Left renal pelvis (tissue), 4 donors: ENCODE measurements around the gene LPGAT1. TPM values are rescaled to one million over a fixed set of nuclear protein-coding genes. Genes with fewer than 3 reads are reported as not detected.

Source experiments
- DNase-seq, 4 donors: peaks; one replicate each; pipeline ENCODE4 v3.0.0-alpha.2; 2013; ENCODE audit warnings: low read depth in 4 of 4, low spot score in 3 of 4
- polyA plus RNA-seq, 4 donors: library from polyadenylated mRNA; unstranded; fragments of 120-200 nt; gene quantifications; one replicate each; pipeline ENCODE4 v1.2.1, GENCODE V29; 2013; ENCODE audit not compliant: insufficient read length in 4 of 4

LPGAT1 gene
- polyA plus RNA-seq, 4 donors, result 23.5 to 28.9 (median 27.6) TPM

DNA sequence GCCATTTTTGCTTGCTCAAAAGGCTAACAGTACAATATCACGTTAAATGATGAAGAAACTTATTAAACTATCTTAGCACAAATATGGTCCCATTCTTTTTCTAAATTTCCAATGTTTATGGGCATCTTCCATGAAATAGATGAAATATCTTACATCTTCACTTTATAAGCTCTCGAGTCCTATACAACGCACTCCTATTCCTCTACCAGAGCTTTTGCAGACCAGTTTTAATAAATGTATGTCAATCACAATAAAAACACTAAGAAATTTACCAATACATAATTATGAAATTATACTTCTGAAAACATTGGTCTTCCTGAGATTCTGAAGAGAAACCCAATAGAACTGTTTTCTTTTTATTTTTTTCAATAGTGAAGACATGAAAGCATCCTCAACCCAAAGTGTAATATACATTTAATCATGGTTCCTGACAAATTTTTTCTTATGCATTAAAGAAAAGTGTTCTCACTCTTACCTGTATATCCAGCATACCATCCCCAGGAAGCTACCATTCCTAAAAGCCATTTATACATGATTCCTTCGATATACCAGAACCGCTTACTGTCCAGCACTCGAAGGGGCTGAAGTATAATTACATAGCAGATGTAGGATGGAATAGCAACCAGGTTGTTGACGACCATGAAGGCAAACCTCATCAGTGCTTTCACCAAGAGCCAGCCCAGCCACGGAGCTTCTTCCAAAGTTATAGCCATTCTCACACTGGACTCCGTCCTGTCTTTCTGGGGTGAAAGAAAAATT is 1.8 kb downstream of the LPGAT1 start:
- DNase-seq, result no peak

DNA sequence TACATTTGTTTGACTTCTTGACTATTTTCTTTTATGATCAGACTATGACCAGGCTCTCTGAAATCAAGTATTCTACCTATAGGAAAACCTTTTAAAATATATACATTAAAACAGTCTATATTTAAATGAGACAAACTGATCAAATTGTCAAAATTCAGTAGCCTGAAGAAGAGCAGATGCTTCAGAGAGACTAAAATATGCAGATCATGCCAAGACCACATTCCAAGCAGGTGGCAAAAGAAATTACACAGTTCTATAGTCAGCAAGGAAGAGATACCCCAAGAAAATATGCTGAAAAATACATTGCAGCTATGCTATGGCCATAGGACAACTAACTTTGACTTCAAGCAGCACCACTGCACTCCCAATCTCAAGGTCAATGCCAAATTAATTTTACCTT is 3.5 kb downstream of the LPGAT1 start:
- DNase-seq, result no peak

- no peak for DNase-seq
These were observed 4.6 kb downstream of the LPGAT1 start for GRCh38 chr1:211825980-211826379.

GRCh38 chr1:211822677-211823407 is 7.7 kb downstream of the LPGAT1 start:
- no peak for DNase-seq

- DNase-seq, result no peak
These were observed 14.0 kb downstream of the LPGAT1 start for GRCh38 chr1:211816586-211816985.

GRCh38 chr1:211814313-211814712 is 16.2 kb downstream of the LPGAT1 start:
- no peak for DNase-seq

DNA sequence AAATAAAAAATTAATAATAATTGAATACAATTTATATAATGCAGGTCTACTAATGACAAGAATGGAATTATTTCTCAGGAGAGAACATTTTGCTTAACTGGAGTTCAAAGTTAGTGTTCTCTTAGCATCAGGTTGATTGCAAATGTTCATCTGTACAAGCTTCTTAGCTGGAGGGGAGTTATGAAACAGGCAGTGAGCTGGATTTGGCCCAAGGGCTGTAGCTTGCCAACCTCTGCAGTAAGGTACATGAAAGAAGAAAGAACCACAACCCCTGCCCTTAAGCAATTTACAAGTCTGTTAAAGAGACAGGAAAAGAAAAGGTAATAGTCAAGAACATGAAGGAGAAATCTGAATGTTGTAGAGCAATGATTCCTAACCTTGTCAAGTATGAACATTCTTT is 17.0 kb downstream of the LPGAT1 start:
- no peak for DNase-seq

DNA sequence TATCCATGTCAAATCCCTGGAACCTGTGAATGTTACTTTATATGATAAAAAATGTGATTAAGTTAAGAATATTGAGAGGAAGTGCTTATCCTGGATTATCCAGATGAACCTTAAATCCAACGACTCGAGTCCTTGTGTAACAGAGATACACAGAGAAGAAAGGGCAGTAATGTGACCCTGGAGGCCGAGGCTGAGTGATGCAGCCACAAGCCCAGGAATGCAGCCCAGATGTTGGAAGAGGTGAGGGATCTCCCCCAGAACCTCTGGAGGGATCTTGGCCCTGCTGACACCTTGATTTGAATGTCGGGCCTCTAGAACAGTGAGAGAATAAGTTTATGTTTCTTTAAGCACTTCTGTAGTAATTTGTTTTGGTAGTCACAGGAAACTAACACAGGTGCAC is 18.0 kb downstream of the LPGAT1 start:
- no peak for DNase-seq

DNA sequence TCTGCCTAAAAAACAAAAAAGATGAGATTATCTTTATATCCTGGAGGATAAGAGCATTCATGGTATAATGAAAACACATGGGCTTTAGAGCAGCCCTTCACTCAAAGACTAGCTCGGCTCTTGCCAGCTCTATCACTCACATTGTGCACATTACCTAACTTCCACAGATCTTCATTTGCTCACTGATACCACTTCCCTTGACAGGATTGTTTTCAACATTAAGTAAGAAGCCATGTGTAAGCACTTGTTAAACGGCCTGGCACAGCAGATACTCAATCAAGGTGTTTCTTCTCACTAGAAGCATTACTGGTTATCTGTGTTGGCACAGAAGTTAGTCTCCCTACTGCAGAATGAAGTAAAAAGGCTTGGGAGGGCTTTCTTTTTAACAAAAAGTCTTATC is 18.7 kb downstream of the LPGAT1 start:
- no peak for DNase-seq

- no peak for DNase-seq
These were observed 19.4 kb downstream of the LPGAT1 start for GRCh38 chr1:211811126-211811525.

DNA sequence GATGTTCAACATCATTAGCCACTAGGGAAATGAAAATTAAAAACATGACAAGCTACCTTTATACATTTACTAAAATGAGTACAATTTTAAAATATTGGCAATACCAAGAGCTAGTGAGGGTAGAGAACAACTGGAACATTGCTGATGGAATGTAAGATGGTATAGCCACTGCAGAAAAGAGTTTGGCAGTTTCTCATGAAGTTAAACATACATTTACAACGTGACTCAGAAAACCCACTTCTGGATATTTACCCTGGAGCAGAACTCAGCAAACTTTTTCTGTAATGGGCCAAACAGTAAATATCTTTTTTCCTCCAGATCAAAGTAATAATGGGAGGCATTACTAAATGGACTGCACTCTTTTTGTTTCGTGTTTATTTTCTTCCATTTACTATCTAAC is 22.1 kb downstream of the LPGAT1 start:
- no peak for DNase-seq

- no peak for DNase-seq
These were observed 25.6 kb downstream of the LPGAT1 start for GRCh38 chr1:211804915-211805314.

GRCh38 chr1:211800925-211801607 is 29.5 kb downstream of the LPGAT1 start:
- DNase-seq, result no peak

DNA sequence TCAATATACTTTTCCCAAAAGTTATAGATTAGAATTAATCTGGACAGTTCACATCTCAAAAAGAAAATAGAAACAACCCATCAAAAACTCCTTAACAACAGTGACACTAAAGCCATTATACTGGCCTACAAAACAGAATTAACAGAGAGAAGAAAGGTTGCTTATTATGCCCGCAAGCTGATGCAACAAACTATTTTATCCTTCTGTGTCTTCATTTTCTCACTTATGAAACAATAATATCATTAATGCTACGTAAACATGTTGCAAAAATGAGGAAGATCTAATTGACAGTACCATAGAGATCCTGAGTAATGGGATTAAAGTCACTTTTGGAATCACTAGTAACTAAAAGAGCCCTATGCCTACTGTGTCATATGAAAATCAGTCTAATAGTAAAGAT is 32.6 kb downstream of the LPGAT1 start:
- DNase-seq, result no peak

GRCh38 chr1:211791979-211792378 is 38.6 kb downstream of the LPGAT1 start:
- DNase-seq, result no peak

DNA sequence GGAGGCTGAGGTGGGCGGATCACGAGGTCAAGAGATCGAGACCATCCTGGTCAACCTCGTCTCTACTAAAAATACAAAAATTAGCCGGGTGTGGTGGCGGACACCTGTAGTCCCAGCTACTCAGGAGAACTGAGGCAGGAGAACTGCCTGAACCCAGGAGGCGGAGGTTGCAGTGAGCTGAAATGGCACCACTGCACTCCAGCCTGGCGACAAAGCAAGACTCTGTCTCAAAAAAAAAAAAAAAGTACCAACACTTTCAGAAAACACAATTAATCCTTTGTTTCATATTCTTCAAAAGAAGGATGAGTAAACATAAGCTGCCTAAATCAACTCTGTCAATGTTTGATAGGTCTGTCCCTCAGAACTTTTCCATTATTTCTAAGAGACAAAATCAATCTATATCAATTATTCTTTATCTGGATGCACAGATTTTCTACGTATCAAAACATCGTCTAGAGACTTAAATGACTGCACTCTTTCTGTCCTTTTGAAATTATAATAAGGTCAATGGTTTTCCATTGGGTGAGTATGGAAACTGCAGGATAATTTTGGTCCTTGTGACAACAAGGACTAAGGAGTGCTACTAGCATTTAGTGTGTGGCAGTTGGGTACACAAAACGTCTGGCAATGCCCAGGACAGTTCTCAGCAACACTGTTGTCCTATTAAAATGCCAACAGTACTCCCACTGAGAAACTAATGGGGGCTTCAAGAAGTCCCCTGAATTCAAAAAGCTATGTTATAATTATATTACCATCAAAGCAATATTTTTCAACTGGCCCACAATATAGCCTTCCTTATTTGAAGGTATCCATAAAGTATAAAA is 40.7 kb downstream of the LPGAT1 start:
- no peak for DNase-seq

DNA sequence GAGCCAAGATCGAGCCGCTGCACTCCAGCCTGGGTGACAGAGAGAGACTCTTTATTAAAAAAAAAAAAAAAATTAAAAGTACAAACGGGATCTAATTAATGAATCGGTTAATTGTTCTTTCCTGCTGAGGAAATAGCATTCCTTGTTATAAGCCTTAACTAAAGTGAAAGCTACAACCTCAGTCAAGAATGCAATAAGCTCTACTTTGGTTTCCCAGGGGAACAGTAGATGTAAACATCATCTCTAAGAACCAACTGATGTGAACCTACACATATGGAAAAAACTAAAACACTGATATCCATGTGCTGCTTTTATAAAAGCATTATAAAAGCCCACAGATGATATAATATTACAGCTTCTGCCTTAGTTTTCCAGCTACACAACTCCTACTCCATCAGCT is 41.9 kb downstream of the LPGAT1 start:
- DNase-seq, result no peak

DNA sequence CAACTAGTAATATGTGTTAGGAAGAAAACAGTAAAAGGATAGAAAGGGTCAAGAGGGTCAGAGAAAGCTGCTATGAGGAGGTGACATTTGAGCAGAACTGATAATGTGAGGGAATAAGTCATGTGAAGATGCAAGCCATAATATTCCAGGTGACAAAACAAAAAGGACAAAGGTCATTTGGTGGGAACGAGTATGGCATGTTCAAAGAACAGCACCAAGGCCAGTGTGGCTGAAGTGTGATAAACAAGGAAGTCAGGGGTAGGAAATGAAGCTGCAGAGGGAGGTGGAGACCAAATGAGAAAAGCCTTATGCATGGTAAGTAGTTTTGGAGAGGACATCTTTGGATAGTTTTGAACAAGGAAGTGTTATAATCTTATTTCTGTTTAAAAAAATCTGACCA is 46.7 kb downstream of the LPGAT1 start:
- DNase-seq, result no peak

DNA sequence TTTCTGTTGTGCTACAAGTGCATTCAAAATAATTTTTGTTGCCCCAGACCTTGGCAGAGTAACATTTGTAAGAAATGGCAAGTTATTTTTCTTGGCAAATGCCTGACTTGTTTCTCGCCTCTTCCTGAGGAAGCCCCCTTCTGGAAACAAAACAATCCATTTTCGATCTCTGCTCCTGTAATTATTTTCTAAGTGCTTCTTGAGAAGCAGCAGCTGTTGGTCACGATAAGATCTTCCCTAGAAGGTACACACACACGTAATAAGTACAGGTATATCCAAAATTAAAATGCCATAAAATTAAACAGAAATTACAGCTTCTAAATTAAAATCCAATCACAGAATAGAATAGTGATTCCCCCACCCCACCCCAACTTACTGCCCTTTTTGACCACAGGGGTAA is 47.3 kb downstream of the LPGAT1 start:
- no peak for DNase-seq

- no peak for DNase-seq
These were observed 49.3 kb downstream of the LPGAT1 start for GRCh38 chr1:211781260-211781659.

GRCh38 chr1:211775170-211775569 is 55.4 kb downstream of the LPGAT1 start:
- no peak for DNase-seq
